ENCODE data around the gene SP140. TPM values are rescaled to one million over a fixed set of nuclear protein-coding genes. Genes with fewer than 3 reads are reported as not detected.
"Not testable (repeated sequence)": the region's sequence is repeated elsewhere in the genome, so short reads cannot be mapped to it uniquely, and the experiment has no call there.

Gene SP140
- polyA plus RNA-seq, 2 donors, result 0.28 to 0.71 TPM

GRCh38 chr2:230268606-230269243, 43.2 kb downstream of the SP140 start:
- 62 to 64% methylated on average over 3 of the region's 3 CpGs for WGBS, 2 donors
- H3K4me3 ChIP-seq (ENCODE audit: low read depth in 1 of 2, low read length in 2 of 2), result no peak overlapping the region
- no peak overlapping the region for H3K27ac ChIP-seq (ENCODE audit: low read depth in 2 of 2, low read length in 1 of 2)
- H3K4me1 ChIP-seq (ENCODE audit: control insufficient read depth in 2 of 2, insufficient read depth in 2 of 2, low read length in 1 of 2), result peaks cover 2 to 3% of the 10 kb centered on the region in 2 donors
- no peaks in the 10 kb centered on the region for H3K36me3 ChIP-seq (ENCODE audit: control insufficient read depth in 2 of 2, insufficient read depth in 2 of 2, low read length in 1 of 2)
- H3K9me3 ChIP-seq (ENCODE audit: control insufficient read depth in 2 of 2, insufficient read depth in 1 of 2, low read depth in 1 of 2, low read length in 1 of 2), result no peaks in the 10 kb centered on the region
- H3K27me3 ChIP-seq (ENCODE audit: control insufficient read depth in 1 of 2, insufficient read depth in 2 of 2, low read length in 2 of 2), result no peaks in the 10 kb centered on the region

GRCh38 chr2:230269715-230270114, 44.2 kb downstream of the SP140 start:
- H3K27ac ChIP-seq (ENCODE audit: low read depth in 2 of 2, low read length in 1 of 2), result no peak overlapping the region
- H3K4me1 ChIP-seq (ENCODE audit: control insufficient read depth in 2 of 2, insufficient read depth in 2 of 2, low read length in 1 of 2), result peaks cover 2 to 3% of the 10 kb centered on the region in 2 donors
- H3K9me3 ChIP-seq (ENCODE audit: control insufficient read depth in 2 of 2, insufficient read depth in 1 of 2, low read depth in 1 of 2, low read length in 1 of 2), result no peaks in the 10 kb centered on the region
- no peak overlapping the region for H3K4me3 ChIP-seq (ENCODE audit: low read depth in 1 of 2, low read length in 2 of 2)
- H3K36me3 ChIP-seq (ENCODE audit: control insufficient read depth in 2 of 2, insufficient read depth in 2 of 2, low read length in 1 of 2), result no peaks in the 10 kb centered on the region
- H3K27me3 ChIP-seq (ENCODE audit: control insufficient read depth in 1 of 2, insufficient read depth in 2 of 2, low read length in 2 of 2), result no peaks in the 10 kb centered on the region
- WGBS, 2 donors, result 83 to 87% methylated on average over 6 of the region's 6 CpGs

GRCh38 chr2:230282936-230283335, 57.4 kb downstream of the SP140 start:
- H3K4me3 ChIP-seq (ENCODE audit: low read depth in 1 of 2, low read length in 2 of 2), result no peak overlapping the region
- no peaks in the 10 kb centered on the region for H3K36me3 ChIP-seq (ENCODE audit: control insufficient read depth in 2 of 2, insufficient read depth in 2 of 2, low read length in 1 of 2)
- H3K27me3 ChIP-seq (ENCODE audit: control insufficient read depth in 1 of 2, insufficient read depth in 2 of 2, low read length in 2 of 2), result no peaks in the 10 kb centered on the region
- 88 to 89% methylated on average over 2 of the region's 2 CpGs for WGBS, 2 donors
- H3K9me3 ChIP-seq (ENCODE audit: control insufficient read depth in 2 of 2, insufficient read depth in 1 of 2, low read depth in 1 of 2, low read length in 1 of 2), result no peaks in the 10 kb centered on the region
- H3K4me1 ChIP-seq (ENCODE audit: control insufficient read depth in 2 of 2, insufficient read depth in 2 of 2, low read length in 1 of 2), result no peaks in the 10 kb centered on the region
- H3K27ac ChIP-seq (ENCODE audit: low read depth in 2 of 2, low read length in 1 of 2), result no peak overlapping the region

DNA sequence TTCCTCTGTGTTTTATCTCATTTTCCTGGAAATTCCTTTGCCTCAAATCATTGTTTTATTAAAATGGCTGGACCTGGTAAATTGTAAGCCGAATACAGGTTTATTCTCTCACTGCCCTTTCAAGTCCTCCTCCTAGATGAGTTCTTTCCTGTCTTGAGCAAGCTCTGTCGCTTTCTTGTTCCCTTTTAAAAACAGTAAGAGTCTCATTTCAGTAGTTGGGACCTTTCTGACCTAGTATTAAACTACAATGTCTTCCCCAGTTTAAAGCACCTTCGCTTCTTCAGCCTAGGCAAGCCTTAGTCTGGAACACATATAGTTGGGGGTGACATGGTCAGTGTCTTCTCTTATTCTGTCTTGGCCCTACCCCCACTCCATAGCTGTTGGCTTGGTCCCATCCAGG, 60.5 kb downstream of the SP140 start:
- Histone ChIP-seq H3K4me1 (ENCODE audit: control insufficient read depth in 2 of 2, insufficient read depth in 2 of 2, low read length in 1 of 2) (no peaks in the 10 kb centered on the region), H3K9me3 (ENCODE audit: control insufficient read depth in 2 of 2, insufficient read depth in 1 of 2, low read depth in 1 of 2, low read length in 1 of 2) (no peaks in the 10 kb centered on the region), H3K27ac (ENCODE audit: low read depth in 2 of 2, low read length in 1 of 2) (no peak overlapping the region), H3K36me3 (ENCODE audit: control insufficient read depth in 2 of 2, insufficient read depth in 2 of 2, low read length in 1 of 2) (no peaks in the 10 kb centered on the region), H3K27me3 (ENCODE audit: control insufficient read depth in 1 of 2, insufficient read depth in 2 of 2, low read length in 2 of 2) (no peaks in the 10 kb centered on the region), H3K4me3 (ENCODE audit: low read depth in 1 of 2, low read length in 2 of 2) (no peak overlapping the region)
- WGBS, 2 donors, result 79 to 80% methylated on average over 3 of the region's 3 CpGs

DNA sequence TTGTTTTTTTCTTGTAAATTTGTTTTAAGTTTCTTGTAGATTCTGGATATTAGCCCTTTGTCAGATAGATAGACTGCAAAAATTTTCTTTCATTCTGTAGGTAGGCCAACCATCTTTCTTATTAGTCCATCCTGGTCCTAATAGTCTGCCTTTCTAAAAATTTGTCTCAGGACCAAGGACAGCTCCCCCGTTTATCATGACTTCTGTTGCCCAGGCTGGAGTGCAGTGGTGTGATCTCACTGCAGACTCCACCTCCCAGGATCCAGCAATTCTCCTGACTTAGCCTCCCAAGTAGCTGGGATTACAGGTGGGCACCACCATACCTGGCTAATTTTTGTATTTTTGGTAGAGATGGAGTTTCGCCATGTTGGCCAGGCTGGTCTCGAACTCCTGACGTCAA, 63.8 kb downstream of the SP140 start:
- 90 to 92% methylated on average over 4 of the region's 4 CpGs for WGBS, 2 donors
- H3K36me3 ChIP-seq (ENCODE audit: control insufficient read depth in 2 of 2, insufficient read depth in 2 of 2, low read length in 1 of 2); H3K9me3 ChIP-seq (ENCODE audit: control insufficient read depth in 2 of 2, insufficient read depth in 1 of 2, low read depth in 1 of 2, low read length in 1 of 2); H3K27ac ChIP-seq (ENCODE audit: low read depth in 2 of 2, low read length in 1 of 2); H3K4me3 ChIP-seq (ENCODE audit: low read depth in 1 of 2, low read length in 2 of 2); H3K27me3 ChIP-seq (ENCODE audit: control insufficient read depth in 1 of 2, insufficient read depth in 2 of 2, low read length in 2 of 2); H3K4me1 ChIP-seq (ENCODE audit: control insufficient read depth in 2 of 2, insufficient read depth in 2 of 2, low read length in 1 of 2): not testable (repeated sequence)

GRCh38 chr2:230295192-230295591, 69.7 kb downstream of the SP140 start:
- Histone ChIP-seq H3K4me3 (ENCODE audit: low read depth in 1 of 2, low read length in 2 of 2) (no peak overlapping the region), H3K9me3 (ENCODE audit: control insufficient read depth in 2 of 2, insufficient read depth in 1 of 2, low read depth in 1 of 2, low read length in 1 of 2) (peaks cover 0 to 4% of the 10 kb centered on the region in 2 donors), H3K4me1 (ENCODE audit: control insufficient read depth in 2 of 2, insufficient read depth in 2 of 2, low read length in 1 of 2) (no peaks in the 10 kb centered on the region), H3K36me3 (ENCODE audit: control insufficient read depth in 2 of 2, insufficient read depth in 2 of 2, low read length in 1 of 2) (no peaks in the 10 kb centered on the region), H3K27me3 (ENCODE audit: control insufficient read depth in 1 of 2, insufficient read depth in 2 of 2, low read length in 2 of 2) (no peaks in the 10 kb centered on the region), H3K27ac (ENCODE audit: low read depth in 2 of 2, low read length in 1 of 2) (no peak overlapping the region)
- WGBS, 2 donors, result 89 to 95% methylated on average over 6 of the region's 6 CpGs

DNA sequence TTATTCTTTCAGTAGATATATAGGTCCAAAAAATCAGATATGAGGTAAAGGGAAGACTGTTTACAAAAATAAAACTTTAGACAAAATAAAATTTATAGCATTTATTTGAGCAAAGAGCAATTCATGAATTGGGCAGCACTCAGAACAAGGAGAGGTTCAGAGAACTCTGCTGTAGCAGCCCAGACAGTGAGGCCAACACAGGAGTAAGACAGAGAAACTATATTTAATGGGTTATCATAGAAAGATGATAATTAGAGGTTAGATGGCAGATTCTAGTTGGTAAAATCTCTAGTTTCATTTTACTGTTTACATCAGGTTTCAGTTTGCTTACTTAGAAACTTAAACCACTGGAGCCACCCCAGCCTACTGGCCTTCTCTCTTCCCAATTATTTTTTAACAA, 71.4 kb downstream of the SP140 start:
- H3K4me3 ChIP-seq (ENCODE audit: low read depth in 1 of 2, low read length in 2 of 2), result no peak overlapping the region
- H3K9me3 ChIP-seq (ENCODE audit: control insufficient read depth in 2 of 2, insufficient read depth in 1 of 2, low read depth in 1 of 2, low read length in 1 of 2), result peaks cover 0 to 4% of the 10 kb centered on the region in 2 donors
- H3K27me3 ChIP-seq (ENCODE audit: control insufficient read depth in 1 of 2, insufficient read depth in 2 of 2, low read length in 2 of 2), result no peaks in the 10 kb centered on the region
- H3K36me3 ChIP-seq (ENCODE audit: control insufficient read depth in 2 of 2, insufficient read depth in 2 of 2, low read length in 1 of 2), result no peaks in the 10 kb centered on the region
- H3K27ac ChIP-seq (ENCODE audit: low read depth in 2 of 2, low read length in 1 of 2), result no peak overlapping the region
- no peaks in the 10 kb centered on the region for H3K4me1 ChIP-seq (ENCODE audit: control insufficient read depth in 2 of 2, insufficient read depth in 2 of 2, low read length in 1 of 2)

DNA sequence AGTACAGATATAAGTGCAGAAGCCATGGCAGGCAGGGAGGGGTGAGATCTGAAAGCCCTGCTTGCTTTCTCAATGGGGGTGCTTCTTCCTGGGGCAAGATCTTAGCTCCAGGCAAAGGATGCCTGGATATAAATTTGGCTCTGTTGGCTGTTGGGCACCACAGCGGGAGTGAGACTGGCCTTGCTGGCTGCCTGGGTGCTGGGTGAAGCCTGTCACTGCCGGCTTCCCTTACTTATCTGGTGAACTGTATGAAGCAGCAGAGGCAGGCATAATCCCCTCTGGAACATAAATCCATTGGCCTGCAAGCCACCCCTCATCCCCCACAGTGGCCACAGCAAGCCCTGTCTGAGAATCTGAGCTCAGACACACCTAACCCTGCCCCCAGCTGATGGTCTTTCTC, 74.1 kb downstream of the SP140 start:
- H3K36me3 ChIP-seq (ENCODE audit: control insufficient read depth in 2 of 2, insufficient read depth in 2 of 2, low read length in 1 of 2), result no peaks in the 10 kb centered on the region
- 97 to 100% methylated on average over 2 of the region's 2 CpGs for WGBS, 2 donors

GRCh38 chr2:230305416-230306275, 80.1 kb downstream of the SP140 start:
- no peaks in the 10 kb centered on the region for H3K27me3 ChIP-seq (ENCODE audit: control insufficient read depth in 1 of 2, insufficient read depth in 2 of 2, low read length in 2 of 2)

More for the DNA sequence above, 74.1 kb downstream of the SP140 start:
- peaks cover 0 to 4% of the 10 kb centered on the region in 2 donors for H3K9me3 ChIP-seq (ENCODE audit: control insufficient read depth in 2 of 2, insufficient read depth in 1 of 2, low read depth in 1 of 2, low read length in 1 of 2)
- no peak overlapping the region for H3K4me3 ChIP-seq (ENCODE audit: low read depth in 1 of 2, low read length in 2 of 2)
- no peaks in the 10 kb centered on the region for H3K27me3 ChIP-seq (ENCODE audit: control insufficient read depth in 1 of 2, insufficient read depth in 2 of 2, low read length in 2 of 2)
- no peaks in the 10 kb centered on the region for H3K4me1 ChIP-seq (ENCODE audit: control insufficient read depth in 2 of 2, insufficient read depth in 2 of 2, low read length in 1 of 2)
- no peak overlapping the region for H3K27ac ChIP-seq (ENCODE audit: low read depth in 2 of 2, low read length in 1 of 2)

GRCh38 chr2:230306474-230306873, 80.9 kb downstream of the SP140 start:
- H3K4me1 ChIP-seq (ENCODE audit: control insufficient read depth in 2 of 2, insufficient read depth in 2 of 2, low read length in 1 of 2), result no peaks in the 10 kb centered on the region
- no peaks in the 10 kb centered on the region for H3K27me3 ChIP-seq (ENCODE audit: control insufficient read depth in 1 of 2, insufficient read depth in 2 of 2, low read length in 2 of 2)
- peaks cover 0 to 5% of the 10 kb centered on the region in 2 donors for H3K9me3 ChIP-seq (ENCODE audit: control insufficient read depth in 2 of 2, insufficient read depth in 1 of 2, low read depth in 1 of 2, low read length in 1 of 2)
- H3K36me3 ChIP-seq (ENCODE audit: control insufficient read depth in 2 of 2, insufficient read depth in 2 of 2, low read length in 1 of 2), result no peaks in the 10 kb centered on the region
- 86 to 98% methylated on average over 2 of the region's 2 CpGs for WGBS, 2 donors
- no peak overlapping the region for H3K27ac ChIP-seq (ENCODE audit: low read depth in 2 of 2, low read length in 1 of 2)
- no peak overlapping the region for H3K4me3 ChIP-seq (ENCODE audit: low read depth in 1 of 2, low read length in 2 of 2)

More at GRCh38 chr2:230305416-230306275, 80.1 kb downstream of the SP140 start:
- Histone ChIP-seq H3K27ac (ENCODE audit: low read depth in 2 of 2, low read length in 1 of 2) (no peak overlapping the region), H3K4me3 (ENCODE audit: low read depth in 1 of 2, low read length in 2 of 2) (no peak overlapping the region), H3K4me1 (ENCODE audit: control insufficient read depth in 2 of 2, insufficient read depth in 2 of 2, low read length in 1 of 2) (no peaks in the 10 kb centered on the region), H3K9me3 (ENCODE audit: control insufficient read depth in 2 of 2, insufficient read depth in 1 of 2, low read depth in 1 of 2, low read length in 1 of 2) (peaks cover 0 to 5% of the 10 kb centered on the region in 2 donors), H3K36me3 (ENCODE audit: control insufficient read depth in 2 of 2, insufficient read depth in 2 of 2, low read length in 1 of 2) (no peaks in the 10 kb centered on the region)
- 93 to 95% methylated on average over 23 of the region's 23 CpGs for WGBS, 2 donors

Data from esophagus (tissue), 2 donors.